ENCODE measurements around the gene ARHGAP8.
"Not testable (repeated sequence)": the region's sequence is repeated elsewhere in the genome, so short reads cannot be mapped to it uniquely, and the experiment has no call there.

Gene ARHGAP8

GRCh38 chr22:44847380-44847779 is 95.0 kb downstream of the ARHGAP8 start:
- no peaks in the 10 kb centered on the region for H3K36me3 Mint-ChIP-seq
- H3K27me3 Mint-ChIP-seq = no peaks in the 10 kb centered on the region
- no peak overlapping the region for H3K27ac Mint-ChIP-seq
- no peaks in the 10 kb centered on the region for H3K4me1 Mint-ChIP-seq (ENCODE audit: low read depth)
- no peaks in the 10 kb centered on the region for H3K9me3 Mint-ChIP-seq (ENCODE audit: low read depth)
- H3K4me3 Mint-ChIP-seq = no peak overlapping the region

DNA sequence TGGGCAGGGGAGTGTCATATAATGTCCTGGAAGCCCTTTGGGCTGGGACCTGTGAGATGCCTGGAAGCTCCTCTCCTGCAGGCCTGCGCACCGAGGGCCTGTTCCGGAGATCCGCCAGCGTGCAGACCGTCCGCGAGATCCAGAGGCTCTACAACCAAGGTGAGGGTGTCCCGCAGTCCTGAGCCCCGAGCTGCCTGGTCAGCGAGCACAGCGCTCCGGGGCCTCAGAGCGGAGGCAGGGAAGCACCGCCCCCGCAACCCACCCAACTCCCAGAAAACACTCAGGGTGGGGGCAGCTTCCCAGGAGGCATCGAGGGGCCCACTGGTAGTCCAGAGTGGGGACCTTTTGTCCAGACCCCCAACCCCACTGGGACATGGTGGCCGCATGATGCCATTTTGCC is 95.5 kb downstream of the ARHGAP8 start:
- no peaks in the 10 kb centered on the region for H3K36me3 Mint-ChIP-seq
- no peak overlapping the region for H3K27ac Mint-ChIP-seq
- no peaks in the 10 kb centered on the region for H3K27me3 Mint-ChIP-seq
- no peaks in the 10 kb centered on the region for H3K4me1 Mint-ChIP-seq (ENCODE audit: low read depth)
- no peaks in the 10 kb centered on the region for H3K9me3 Mint-ChIP-seq (ENCODE audit: low read depth)
- no peak overlapping the region for H3K4me3 Mint-ChIP-seq

GRCh38 chr22:44848296-44848741 is 95.9 kb downstream of the ARHGAP8 start:
- no peaks in the 10 kb centered on the region for H3K27me3 Mint-ChIP-seq
- H3K4me1 Mint-ChIP-seq (ENCODE audit: low read depth) = peaks cover 1% of the 10 kb centered on the region
- no peaks in the 10 kb centered on the region for H3K36me3 Mint-ChIP-seq
- H3K4me3 Mint-ChIP-seq = no peak overlapping the region
- H3K27ac Mint-ChIP-seq = no peak overlapping the region
- no peaks in the 10 kb centered on the region for H3K9me3 Mint-ChIP-seq (ENCODE audit: low read depth)

DNA sequence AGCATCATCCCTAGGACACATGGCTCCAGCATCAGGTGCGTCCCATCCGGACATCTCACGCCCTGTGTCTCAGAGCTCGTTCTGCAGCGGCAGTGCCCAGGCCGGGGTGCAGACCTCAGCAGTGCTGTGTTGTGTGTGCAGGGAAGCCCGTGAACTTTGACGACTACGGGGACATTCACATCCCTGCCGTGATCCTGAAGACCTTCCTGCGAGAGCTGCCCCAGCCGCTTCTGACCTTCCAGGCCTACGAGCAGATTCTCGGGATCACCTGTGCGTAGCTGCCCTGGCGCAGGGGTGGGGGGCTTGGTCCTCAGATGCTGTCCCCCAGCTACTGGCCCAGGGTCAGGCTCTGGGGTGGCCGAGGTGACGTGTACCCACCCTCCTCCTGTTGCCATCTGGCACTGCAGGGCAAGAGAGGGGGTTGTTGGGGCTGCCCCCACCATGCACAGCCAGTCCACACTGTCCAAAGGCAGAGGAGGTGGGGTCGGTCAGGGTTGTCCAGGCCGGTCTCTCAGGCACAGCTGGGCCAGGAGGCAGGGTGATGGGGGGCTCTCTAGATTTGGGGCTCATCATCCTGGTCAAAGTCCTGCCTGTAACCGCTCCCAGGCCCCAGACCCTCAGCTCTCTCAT is 96.5 kb downstream of the ARHGAP8 start:
- no peak overlapping the region for H3K27ac Mint-ChIP-seq
- H3K36me3 Mint-ChIP-seq = no peaks in the 10 kb centered on the region
- H3K4me3 Mint-ChIP-seq = no peak overlapping the region
- peaks cover 1% of the 10 kb centered on the region for H3K4me1 Mint-ChIP-seq (ENCODE audit: low read depth)
- H3K27me3 Mint-ChIP-seq = no peaks in the 10 kb centered on the region
- H3K9me3 Mint-ChIP-seq (ENCODE audit: low read depth) = no peaks in the 10 kb centered on the region

- H3K27me3 Mint-ChIP-seq = no peaks in the 10 kb centered on the region
- no peaks in the 10 kb centered on the region for H3K9me3 Mint-ChIP-seq (ENCODE audit: low read depth)
- H3K4me3 Mint-ChIP-seq = no peak overlapping the region
- peaks cover 1% of the 10 kb centered on the region for H3K4me1 Mint-ChIP-seq (ENCODE audit: low read depth)
- H3K36me3 Mint-ChIP-seq = no peaks in the 10 kb centered on the region
- H3K27ac Mint-ChIP-seq = peak overlapping the region; percentile 43
These were observed 98.6 kb downstream of the ARHGAP8 start for GRCh38 chr22:44850946-44851345.

DNA sequence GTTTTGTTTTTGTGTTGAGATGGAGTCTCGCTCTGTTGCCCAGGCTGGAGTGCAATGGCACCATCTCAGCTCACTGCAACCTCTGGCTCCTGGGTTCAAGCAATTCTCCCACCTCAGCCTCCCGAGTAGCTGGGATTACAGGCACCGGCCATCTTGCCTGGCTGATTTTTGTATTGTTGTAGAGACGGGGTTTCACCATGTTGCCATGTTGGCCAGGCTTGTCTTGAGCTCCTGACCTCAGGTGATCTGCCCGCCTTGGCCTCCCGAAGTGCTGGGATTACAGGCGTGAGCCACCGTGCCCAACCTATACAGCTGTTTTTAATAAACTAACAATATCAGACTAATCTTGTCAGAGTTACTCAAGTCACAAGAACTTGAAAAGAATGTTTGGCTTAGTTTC is 102.3 kb downstream of the ARHGAP8 start:
- H3K4me3 Mint-ChIP-seq; H3K27ac Mint-ChIP-seq; H3K9me3 Mint-ChIP-seq (ENCODE audit: low read depth); H3K36me3 Mint-ChIP-seq; H3K27me3 Mint-ChIP-seq; H3K4me1 Mint-ChIP-seq (ENCODE audit: low read depth): not testable (repeated sequence)

DNA sequence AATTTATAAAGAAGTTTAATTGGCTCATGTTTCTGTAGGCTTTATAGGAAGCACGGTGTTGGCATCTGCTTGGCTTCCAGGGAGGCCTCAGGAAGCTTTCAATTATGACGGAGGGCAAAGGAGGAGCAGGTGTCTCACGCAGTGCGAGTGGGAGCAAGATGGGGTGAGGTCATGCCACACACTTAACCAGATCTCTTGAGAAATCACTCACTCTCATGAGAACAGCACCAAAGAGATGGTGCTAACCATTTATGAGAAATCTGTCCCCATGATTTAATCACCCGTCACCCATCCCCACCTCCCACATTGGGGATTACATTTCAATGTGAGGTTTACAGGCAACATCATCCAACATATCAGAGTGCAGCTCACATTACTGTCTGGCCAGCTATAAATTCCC is 103.5 kb downstream of the ARHGAP8 start:
- H3K9me3 Mint-ChIP-seq (ENCODE audit: low read depth) = no peaks in the 10 kb centered on the region
- H3K4me1 Mint-ChIP-seq (ENCODE audit: low read depth) = peaks cover 1% of the 10 kb centered on the region
- H3K27ac Mint-ChIP-seq = peak overlapping the region; percentile 47
- no peaks in the 10 kb centered on the region for H3K36me3 Mint-ChIP-seq
- no peaks in the 10 kb centered on the region for H3K27me3 Mint-ChIP-seq
- no peak overlapping the region for H3K4me3 Mint-ChIP-seq

GRCh38 chr22:44858819-44859218 is 106.4 kb downstream of the ARHGAP8 start:
- H3K36me3 Mint-ChIP-seq; H3K27me3 Mint-ChIP-seq; H3K9me3 Mint-ChIP-seq (ENCODE audit: low read depth); H3K4me1 Mint-ChIP-seq (ENCODE audit: low read depth); H3K4me3 Mint-ChIP-seq; H3K27ac Mint-ChIP-seq: not testable (repeated sequence)

- no peaks in the 10 kb centered on the region for H3K9me3 Mint-ChIP-seq (ENCODE audit: low read depth)
- H3K27ac Mint-ChIP-seq = no peak overlapping the region
- no peaks in the 10 kb centered on the region for H3K4me1 Mint-ChIP-seq (ENCODE audit: low read depth)
- no peaks in the 10 kb centered on the region for H3K36me3 Mint-ChIP-seq
- no peaks in the 10 kb centered on the region for H3K27me3 Mint-ChIP-seq
- H3K4me3 Mint-ChIP-seq = no peak overlapping the region
These were observed 107.3 kb downstream of the ARHGAP8 start for GRCh38 chr22:44859641-44860040.

GRCh38 chr22:44860311-44860710 is 107.9 kb downstream of the ARHGAP8 start:
- no peak overlapping the region for H3K4me3 Mint-ChIP-seq
- no peaks in the 10 kb centered on the region for H3K4me1 Mint-ChIP-seq (ENCODE audit: low read depth)
- H3K27me3 Mint-ChIP-seq = no peaks in the 10 kb centered on the region
- no peaks in the 10 kb centered on the region for H3K9me3 Mint-ChIP-seq (ENCODE audit: low read depth)
- no peak overlapping the region for H3K27ac Mint-ChIP-seq
- no peaks in the 10 kb centered on the region for H3K36me3 Mint-ChIP-seq

DNA sequence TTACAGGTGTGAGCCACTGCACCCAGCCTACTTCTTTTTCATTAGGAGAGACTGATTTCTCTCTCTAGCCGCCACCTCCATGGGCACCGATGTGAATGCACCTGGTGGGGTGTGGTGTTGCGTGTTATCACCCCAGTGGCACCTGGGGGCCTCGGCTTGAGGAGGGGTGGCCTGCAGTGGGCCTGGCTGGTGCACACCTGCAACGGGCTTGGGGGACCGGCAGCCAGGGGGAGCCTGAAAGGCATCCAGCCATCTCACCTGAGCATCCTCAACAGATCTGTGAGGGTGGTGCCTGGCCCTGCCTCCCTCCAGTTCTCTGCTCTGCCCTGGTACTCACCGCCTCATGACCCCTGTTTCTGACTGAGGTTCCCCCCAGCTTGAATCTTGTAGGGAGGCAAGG is 108.9 kb downstream of the ARHGAP8 start:
- Mint-ChIP-seq H3K27ac (no peak overlapping the region), H3K4me1 (ENCODE audit: low read depth) (no peaks in the 10 kb centered on the region), H3K27me3 (no peaks in the 10 kb centered on the region), H3K4me3 (no peak overlapping the region), H3K9me3 (ENCODE audit: low read depth) (no peaks in the 10 kb centered on the region), H3K36me3 (no peaks in the 10 kb centered on the region)

DNA sequence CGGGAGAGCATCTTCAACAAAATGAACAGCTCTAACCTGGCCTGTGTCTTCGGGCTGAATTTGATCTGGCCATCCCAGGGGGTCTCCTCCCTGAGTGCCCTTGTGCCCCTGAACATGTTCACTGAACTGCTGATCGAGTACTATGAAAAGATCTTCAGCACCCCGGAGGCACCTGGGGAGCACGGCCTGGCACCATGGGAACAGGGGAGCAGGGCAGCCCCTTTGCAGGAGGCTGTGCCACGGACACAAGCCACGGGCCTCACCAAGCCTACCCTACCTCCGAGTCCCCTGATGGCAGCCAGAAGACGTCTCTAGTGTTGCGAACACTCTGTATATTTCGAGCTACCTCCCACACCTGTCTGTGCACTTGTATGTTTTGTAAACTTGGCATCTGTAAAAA is 109.9 kb downstream of the ARHGAP8 start:
- no peak overlapping the region for H3K27ac Mint-ChIP-seq
- no peaks in the 10 kb centered on the region for H3K27me3 Mint-ChIP-seq
- no peaks in the 10 kb centered on the region for H3K36me3 Mint-ChIP-seq
- no peaks in the 10 kb centered on the region for H3K4me1 Mint-ChIP-seq (ENCODE audit: low read depth)
- no peaks in the 10 kb centered on the region for H3K9me3 Mint-ChIP-seq (ENCODE audit: low read depth)
- no peak overlapping the region for H3K4me3 Mint-ChIP-seq

DNA sequence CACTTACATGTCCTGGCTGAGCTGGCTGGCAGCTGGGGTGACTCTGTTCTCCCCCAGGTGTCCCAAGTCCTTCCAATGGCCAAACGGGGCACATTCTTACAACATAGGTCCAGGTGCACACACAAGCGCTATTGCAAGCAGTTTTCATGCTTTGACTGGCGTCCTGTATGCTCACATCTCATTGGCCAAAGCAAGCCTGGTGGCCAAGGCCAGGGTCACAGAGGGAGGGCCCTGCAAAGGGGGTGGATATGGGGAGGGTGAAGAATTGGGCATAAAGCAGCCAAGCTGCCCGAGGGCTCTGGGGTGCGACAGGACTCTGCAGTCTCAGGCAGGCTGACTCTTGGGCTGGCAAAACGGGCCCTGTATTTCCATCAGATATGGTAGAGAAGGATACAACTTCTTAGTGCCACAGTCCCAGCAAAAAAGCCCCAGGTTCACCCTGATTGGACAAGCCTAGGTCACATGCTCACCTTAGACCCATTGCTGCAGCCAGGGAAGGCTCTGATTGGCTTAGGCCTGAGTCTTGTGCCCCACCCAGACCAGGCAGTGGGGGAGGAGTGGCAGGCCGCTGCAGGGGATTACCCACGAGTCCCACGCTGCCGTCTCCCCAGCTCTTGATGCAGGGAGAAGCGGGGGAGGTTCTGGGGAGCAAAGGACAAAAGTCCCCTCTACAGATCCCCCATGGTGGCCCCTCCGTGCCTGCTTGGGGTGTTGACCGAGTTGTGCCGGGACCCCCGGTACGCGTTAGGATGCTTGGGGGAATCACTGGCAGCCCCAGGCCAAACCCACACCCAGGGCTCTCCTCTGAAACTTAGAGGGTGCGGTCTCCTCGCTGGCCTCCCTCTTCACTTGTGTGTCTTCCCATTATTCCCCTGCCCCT is 110.8 kb downstream of the ARHGAP8 start:
- Mint-ChIP-seq H3K27ac (no peak overlapping the region), H3K9me3 (ENCODE audit: low read depth) (no peaks in the 10 kb centered on the region), H3K4me3 (no peak overlapping the region)

DNA sequence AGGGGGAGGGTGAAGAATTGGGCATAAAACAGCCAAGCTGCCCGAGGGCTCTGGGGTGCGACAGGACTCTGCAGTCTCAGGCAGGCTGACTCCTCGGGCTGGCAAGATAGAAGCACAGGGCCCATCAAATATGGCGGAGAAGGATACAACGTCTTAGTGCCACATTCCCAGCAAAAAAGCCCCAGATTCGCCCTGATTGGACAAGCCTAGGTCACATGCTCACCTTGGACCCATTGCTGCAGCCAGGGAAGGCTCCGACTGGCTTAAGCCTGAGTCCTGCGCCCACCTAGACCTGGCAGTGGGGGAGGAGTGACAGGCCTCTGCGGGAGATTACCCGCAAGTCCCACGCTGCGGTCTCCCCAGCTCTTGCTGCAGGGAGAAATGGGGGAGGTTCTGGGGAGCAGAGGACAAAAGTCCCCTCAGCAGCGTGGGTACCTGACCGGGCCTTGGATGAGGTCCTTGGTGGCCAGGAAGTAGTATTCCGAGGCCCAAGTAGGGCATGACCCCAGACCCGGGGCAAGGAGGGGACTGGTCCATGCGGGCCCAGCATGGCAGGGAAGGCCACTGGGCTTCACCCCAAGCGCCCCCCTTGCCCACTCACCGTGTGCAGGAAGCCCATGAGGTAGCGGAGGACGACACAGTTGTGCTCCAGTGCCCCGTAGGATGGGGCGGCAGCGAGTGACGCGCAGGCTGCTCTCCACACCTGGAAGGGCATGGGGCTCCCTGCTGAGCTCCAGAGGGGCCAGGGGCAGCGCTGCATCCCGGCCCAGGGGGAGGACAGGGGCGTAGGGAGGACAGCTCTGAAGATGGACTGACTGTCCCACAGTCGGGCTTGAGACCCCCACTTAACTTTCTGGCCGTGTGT is 113.0 kb downstream of the ARHGAP8 start:
- no peaks in the 10 kb centered on the region for H3K9me3 Mint-ChIP-seq (ENCODE audit: low read depth)
- no peak overlapping the region for H3K4me3 Mint-ChIP-seq
- H3K4me1 Mint-ChIP-seq (ENCODE audit: low read depth) = no peaks in the 10 kb centered on the region
- H3K36me3 Mint-ChIP-seq = no peaks in the 10 kb centered on the region
- no peaks in the 10 kb centered on the region for H3K27me3 Mint-ChIP-seq
- no peak overlapping the region for H3K27ac Mint-ChIP-seq

More for the DNA sequence above, 110.8 kb downstream of the ARHGAP8 start:
- no peaks in the 10 kb centered on the region for H3K4me1 Mint-ChIP-seq (ENCODE audit: low read depth)
- H3K27me3 Mint-ChIP-seq = no peaks in the 10 kb centered on the region
- H3K36me3 Mint-ChIP-seq = no peaks in the 10 kb centered on the region

GRCh38 chr22:44869196-44869595 is 116.8 kb downstream of the ARHGAP8 start:
- Mint-ChIP-seq H3K4me3 (no peak overlapping the region), H3K9me3 (ENCODE audit: low read depth) (no peaks in the 10 kb centered on the region), H3K36me3 (peaks cover 2% of the 10 kb centered on the region), H3K27ac (no peak overlapping the region), H3K27me3 (peaks cover 6% of the 10 kb centered on the region), H3K4me1 (ENCODE audit: low read depth) (no peaks in the 10 kb centered on the region)

All from activated naive CD8-positive, alpha-beta T cell (primary cell).